Neural progenitor cell (in vitro differentiated cells): ENCODE measurements around the gene NTM.

Source experiments
- EZH2 ChIP-seq: fragments of 200-600 bp; sonication (generic); IDR thresholded peaks from 2 replicates; pipeline ENCODE4 v1.6.1; 2017; ENCODE audit warnings: antibody characterized with exemption, mild to moderate bottlenecking, moderate library complexity
- TF ChIP-seq, protein P1 (sequence below): fragments of 200-600 bp; sonication (generic); IDR thresholded peaks from 2 replicates; pipeline ENCODE4 v1.5.1; 2017; ENCODE audit warnings: antibody characterized with exemption, mild to moderate bottlenecking

- no peak for TF ChIP-seq EZH2
- TF ChIP-seq, protein P1, sequence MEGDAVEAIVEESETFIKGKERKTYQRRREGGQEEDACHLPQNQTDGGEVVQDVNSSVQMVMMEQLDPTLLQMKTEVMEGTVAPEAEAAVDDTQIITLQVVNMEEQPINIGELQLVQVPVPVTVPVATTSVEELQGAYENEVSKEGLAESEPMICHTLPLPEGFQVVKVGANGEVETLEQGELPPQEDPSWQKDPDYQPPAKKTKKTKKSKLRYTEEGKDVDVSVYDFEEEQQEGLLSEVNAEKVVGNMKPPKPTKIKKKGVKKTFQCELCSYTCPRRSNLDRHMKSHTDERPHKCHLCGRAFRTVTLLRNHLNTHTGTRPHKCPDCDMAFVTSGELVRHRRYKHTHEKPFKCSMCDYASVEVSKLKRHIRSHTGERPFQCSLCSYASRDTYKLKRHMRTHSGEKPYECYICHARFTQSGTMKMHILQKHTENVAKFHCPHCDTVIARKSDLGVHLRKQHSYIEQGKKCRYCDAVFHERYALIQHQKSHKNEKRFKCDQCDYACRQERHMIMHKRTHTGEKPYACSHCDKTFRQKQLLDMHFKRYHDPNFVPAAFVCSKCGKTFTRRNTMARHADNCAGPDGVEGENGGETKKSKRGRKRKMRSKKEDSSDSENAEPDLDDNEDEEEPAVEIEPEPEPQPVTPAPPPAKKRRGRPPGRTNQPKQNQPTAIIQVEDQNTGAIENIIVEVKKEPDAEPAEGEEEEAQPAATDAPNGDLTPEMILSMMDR, result no peak
Observed at GRCh38 chr11:132314911-132315455, 944.6 kb downstream of the NTM start.
